ENCODE results near the gene TPSG1.

GRCh38 chr16:1220841-1221627 lies 4.0 kb downstream of the TPSG1 start:
- TF ChIP-seq, protein P1, sequence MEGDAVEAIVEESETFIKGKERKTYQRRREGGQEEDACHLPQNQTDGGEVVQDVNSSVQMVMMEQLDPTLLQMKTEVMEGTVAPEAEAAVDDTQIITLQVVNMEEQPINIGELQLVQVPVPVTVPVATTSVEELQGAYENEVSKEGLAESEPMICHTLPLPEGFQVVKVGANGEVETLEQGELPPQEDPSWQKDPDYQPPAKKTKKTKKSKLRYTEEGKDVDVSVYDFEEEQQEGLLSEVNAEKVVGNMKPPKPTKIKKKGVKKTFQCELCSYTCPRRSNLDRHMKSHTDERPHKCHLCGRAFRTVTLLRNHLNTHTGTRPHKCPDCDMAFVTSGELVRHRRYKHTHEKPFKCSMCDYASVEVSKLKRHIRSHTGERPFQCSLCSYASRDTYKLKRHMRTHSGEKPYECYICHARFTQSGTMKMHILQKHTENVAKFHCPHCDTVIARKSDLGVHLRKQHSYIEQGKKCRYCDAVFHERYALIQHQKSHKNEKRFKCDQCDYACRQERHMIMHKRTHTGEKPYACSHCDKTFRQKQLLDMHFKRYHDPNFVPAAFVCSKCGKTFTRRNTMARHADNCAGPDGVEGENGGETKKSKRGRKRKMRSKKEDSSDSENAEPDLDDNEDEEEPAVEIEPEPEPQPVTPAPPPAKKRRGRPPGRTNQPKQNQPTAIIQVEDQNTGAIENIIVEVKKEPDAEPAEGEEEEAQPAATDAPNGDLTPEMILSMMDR (IDR thresholded peaks at IDR 0.05 in 2 of 3, conservative IDR thresholded peaks at IDR 0.05 in 1 of 3; ENCODE audit: borderline replicate concordance in 1 of 3, insufficient read depth in 1 of 3, low read depth in 2 of 3, low read length in 2 of 3) = no peak
- TF ChIP-seq POLR2A (IDR thresholded peaks at IDR 0.05; ENCODE audit: borderline replicate concordance, extremely low read depth, insufficient read depth, insufficient read length) = no peak
- TF ChIP-seq POLR2AphosphoS5 (IDR thresholded peaks at IDR 0.05; ENCODE audit: low read depth, low read length) = no peak
- TF ChIP-seq JUND (IDR thresholded peaks at IDR 0.05) = no peak
- TF ChIP-seq EZH2 (IDR thresholded peaks at IDR 0.05) = no peak
- TF ChIP-seq SIN3A (IDR thresholded peaks at IDR 0.05; ENCODE audit: low read depth) = no peak
- TF ChIP-seq SP1 (IDR thresholded peaks at IDR 0.05; ENCODE audit: low read depth) = no peak
- TF ChIP-seq, protein P2, sequence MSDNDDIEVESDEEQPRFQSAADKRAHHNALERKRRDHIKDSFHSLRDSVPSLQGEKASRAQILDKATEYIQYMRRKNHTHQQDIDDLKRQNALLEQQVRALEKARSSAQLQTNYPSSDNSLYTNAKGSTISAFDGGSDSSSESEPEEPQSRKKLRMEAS (IDR thresholded peaks at IDR 0.05) = no peak
- TF ChIP-seq ELF1 (IDR thresholded peaks at IDR 0.05; ENCODE audit: borderline replicate concordance, low read depth) = no peak
